ENCODE data around the gene CFAP46. TPM values are rescaled to one million over a fixed set of nuclear protein-coding genes. Genes with fewer than 3 reads are reported as not detected.

The CFAP46 gene
- total RNA-seq, 1 experiment from 2014 or later = 0.21 TPM

DNA sequence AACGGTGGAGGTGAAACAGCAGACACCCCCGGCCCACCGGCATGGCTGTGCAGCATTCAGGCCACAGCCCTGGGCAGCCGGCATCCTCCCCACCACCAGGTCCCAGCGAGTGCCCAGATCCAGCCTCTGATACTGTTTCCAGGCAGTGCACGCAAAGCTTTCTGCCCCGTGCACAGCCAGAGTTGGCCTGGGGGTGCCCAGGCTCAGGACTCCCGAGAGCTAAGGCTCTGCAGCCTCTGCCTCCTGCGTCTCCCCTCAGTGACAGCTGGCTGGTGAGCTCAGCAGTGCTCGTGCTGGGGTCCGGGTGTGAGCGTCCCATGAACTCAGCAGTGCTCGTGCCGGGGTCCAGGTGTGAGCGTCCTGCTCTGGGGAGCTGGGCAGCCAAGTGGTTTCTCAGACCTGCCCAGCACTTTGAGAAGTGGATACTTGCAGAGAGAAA lies 65.4 kb downstream of the CFAP46 start:
- H3K36me3 ChIP-seq = no peaks in the 10 kb centered on the region
- no peak overlapping the region for H3K27ac ChIP-seq
- H3K4me1 ChIP-seq (replicated peaks) = no peaks in the 10 kb centered on the region
- DNase-seq (ENCODE audit: low read depth in 1 of 2, low spot score in 2 of 2) = peak in 1 of 2 experiments; percentile 37
- no peaks in the 10 kb centered on the region for H3K9me3 ChIP-seq (replicated peaks)
- H3K27me3 ChIP-seq (replicated peaks) = peaks cover 44% of the 10 kb centered on the region
- H3K4me3 ChIP-seq = no peak overlapping the region

DNA sequence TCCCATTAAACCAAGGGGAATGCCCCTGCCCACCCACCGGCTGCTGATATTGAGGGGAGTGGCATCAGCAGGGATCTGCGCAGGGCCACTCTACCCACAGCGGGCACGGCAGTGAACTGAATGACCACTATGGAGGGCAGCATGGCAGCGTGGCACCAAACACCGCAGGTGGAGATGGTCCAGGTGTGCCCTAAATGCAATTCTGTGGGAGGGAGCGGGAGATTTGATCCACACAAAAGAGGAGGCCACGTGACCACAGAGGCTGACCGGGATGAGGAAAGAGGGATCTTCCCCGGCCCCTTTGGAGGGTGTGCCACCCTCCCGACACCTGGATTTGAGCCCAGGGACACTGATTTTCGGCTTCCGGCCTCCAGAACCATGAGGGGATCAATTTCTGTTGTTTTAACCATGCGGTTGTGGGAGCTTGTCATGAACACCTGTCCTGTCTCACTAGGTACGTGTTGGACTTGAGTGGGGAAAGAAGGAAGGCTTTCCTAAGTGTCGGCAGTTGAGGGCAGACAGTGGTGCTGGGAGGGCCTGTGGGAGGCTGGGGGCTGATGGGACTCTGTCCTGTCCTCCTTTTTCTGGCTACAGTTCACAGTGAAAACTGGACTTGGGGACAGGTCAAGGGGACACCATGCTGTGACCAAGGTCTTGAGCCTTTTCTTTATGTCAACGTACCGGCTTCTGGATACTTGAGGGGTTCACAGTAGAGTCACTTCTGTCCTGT lies 66.1 kb downstream of the CFAP46 start:
- Histone ChIP-seq H3K27me3 (replicated peaks) (peaks cover 44% of the 10 kb centered on the region), H3K36me3 (no peaks in the 10 kb centered on the region), H3K4me3 (no peak overlapping the region), H3K27ac (no peak overlapping the region), H3K4me1 (replicated peaks) (no peaks in the 10 kb centered on the region), H3K9me3 (replicated peaks) (no peaks in the 10 kb centered on the region)
- peak in 1 of 2 experiments; percentile 39 for DNase-seq (ENCODE audit: low read depth in 1 of 2, low spot score in 2 of 2)

DNA sequence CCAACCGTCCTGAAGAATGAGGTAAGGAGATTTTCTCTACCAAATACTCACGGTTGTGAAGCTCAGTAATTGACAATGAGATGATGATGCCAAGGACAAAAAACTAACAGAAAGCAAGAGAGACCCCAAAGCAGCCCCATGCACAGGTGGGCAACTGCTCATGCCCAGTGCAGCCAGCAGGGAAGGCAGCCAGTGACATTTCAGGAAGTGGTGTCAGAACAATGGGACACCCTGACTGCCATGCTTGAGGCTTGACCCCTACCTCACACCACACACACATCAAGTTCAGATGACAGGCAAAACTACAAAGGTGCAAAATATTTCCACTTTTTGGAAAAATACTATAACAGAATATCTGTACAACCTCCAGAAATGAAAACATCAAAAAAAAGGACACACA lies 66.9 kb downstream of the CFAP46 start:
- Histone ChIP-seq H3K4me1 (replicated peaks) (no peaks in the 10 kb centered on the region), H3K9me3 (replicated peaks) (no peaks in the 10 kb centered on the region), H3K27me3 (replicated peaks) (peaks cover 41% of the 10 kb centered on the region)

DNA sequence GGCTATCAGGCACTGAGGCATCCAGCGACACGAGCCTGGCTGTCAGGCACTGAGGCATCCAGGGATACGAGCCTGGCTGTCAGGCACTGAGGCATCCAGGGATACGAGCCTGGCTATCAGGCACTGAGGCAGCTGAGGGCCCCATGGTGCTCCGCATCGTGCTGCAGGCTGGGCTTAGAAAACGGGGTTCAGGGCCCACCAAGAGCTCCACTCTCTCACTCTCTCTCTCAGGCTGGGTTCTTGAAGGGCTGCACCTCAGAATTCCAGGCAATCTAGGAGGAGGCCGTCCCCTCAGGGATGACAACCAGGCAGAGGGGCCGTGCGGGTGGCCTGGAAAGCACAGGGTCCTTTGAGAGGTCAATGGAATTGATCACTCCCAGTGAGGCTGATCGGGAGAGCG lies 69.0 kb downstream of the CFAP46 start:
- peak in 1 of 2 experiments; percentile 36 for DNase-seq (ENCODE audit: low read depth in 1 of 2, low spot score in 2 of 2)
- no peaks in the 10 kb centered on the region for H3K4me1 ChIP-seq (replicated peaks)
- H3K27ac ChIP-seq = no peak overlapping the region
- peaks cover 28% of the 10 kb centered on the region for H3K27me3 ChIP-seq (replicated peaks)
- H3K9me3 ChIP-seq (replicated peaks) = no peaks in the 10 kb centered on the region
- H3K36me3 ChIP-seq = no peaks in the 10 kb centered on the region
- no peak overlapping the region for H3K4me3 ChIP-seq

More for the DNA sequence above, 66.9 kb downstream of the CFAP46 start:
- Histone ChIP-seq H3K36me3 (no peaks in the 10 kb centered on the region), H3K4me3 (no peak overlapping the region), H3K27ac (no peak overlapping the region)
- DNase-seq (ENCODE audit: low read depth in 1 of 2, low spot score in 2 of 2) = no peak

DNA sequence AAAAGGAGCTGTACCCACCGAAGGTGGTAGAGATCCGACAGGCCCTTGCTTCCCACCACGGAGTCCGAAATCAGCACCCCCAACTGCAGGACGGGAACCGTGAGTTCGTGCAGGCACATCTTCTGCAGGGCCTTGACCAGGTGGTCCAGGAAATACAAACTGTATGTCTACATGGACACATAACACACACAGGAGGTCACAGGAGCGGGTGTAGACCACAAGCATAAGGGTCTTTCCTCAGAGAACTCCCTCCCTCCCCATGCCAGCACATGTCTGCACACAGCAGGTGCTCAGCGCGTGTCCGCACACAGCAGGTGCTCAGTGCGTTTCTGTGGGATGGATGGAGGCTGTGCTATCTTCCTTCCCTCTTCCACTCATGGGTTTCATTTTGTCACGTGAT lies 69.7 kb downstream of the CFAP46 start:
- Histone ChIP-seq H3K4me1 (replicated peaks) (no peaks in the 10 kb centered on the region), H3K4me3 (no peak overlapping the region), H3K9me3 (replicated peaks) (no peaks in the 10 kb centered on the region), H3K36me3 (no peaks in the 10 kb centered on the region), H3K27me3 (replicated peaks) (peaks cover 22% of the 10 kb centered on the region), H3K27ac (no peak overlapping the region)
- DNase-seq (ENCODE audit: low read depth in 1 of 2, low spot score in 2 of 2) = peak in 1 of 2 experiments; percentile 33

DNA sequence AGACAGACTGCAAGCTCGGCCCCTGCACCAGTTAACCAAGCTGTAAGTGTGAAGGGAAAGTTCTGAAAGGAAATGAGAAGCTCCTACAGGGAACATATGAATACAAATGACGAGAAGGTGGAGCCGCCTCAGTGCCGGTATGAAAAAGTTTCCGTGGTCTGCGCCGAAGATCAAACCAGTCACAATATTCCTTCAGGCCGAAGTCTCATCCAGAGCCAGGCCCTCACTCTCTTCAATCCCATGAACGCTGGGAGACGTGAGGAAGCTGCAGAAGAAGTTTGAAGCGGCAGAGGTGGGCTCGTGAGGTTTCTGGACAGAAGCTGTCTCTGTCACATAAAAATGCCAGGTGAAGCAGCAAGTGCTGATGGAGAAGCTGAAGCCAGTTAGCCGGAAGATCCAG lies 71.9 kb downstream of the CFAP46 start:
- Histone ChIP-seq H3K27me3 (replicated peaks) (peaks cover 14% of the 10 kb centered on the region), H3K27ac (no peak overlapping the region), H3K36me3 (no peaks in the 10 kb centered on the region), H3K4me1 (replicated peaks) (no peaks in the 10 kb centered on the region), H3K9me3 (replicated peaks) (no peaks in the 10 kb centered on the region), H3K4me3 (no peak overlapping the region)
- peak in 1 of 2 experiments; percentile 34 for DNase-seq (ENCODE audit: low read depth in 1 of 2, low spot score in 2 of 2)

DNA sequence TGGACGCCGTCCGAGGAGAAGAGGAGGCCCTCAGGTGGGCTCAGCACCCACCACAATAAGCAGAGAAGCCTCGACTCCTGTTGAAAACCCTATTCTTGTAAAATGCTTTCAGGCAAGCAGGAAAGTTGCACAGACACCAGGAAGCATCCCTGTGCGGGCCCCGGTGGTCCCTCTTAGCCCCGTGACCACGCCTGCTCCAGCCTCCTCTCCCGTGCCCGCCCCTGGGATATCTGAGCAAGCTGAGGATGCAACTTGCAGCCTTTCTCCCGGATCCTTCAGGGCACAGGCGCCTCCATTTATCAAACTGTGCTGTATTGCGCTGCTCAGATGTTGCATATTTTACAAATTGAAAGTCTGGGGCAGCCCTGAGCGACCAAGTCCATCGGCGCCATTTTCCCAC lies 72.7 kb downstream of the CFAP46 start:
- H3K9me3 ChIP-seq (replicated peaks) = no peaks in the 10 kb centered on the region
- H3K36me3 ChIP-seq = no peaks in the 10 kb centered on the region
- peaks cover 6% of the 10 kb centered on the region for H3K27me3 ChIP-seq (replicated peaks)
- H3K4me1 ChIP-seq (replicated peaks) = no peaks in the 10 kb centered on the region
- H3K4me3 ChIP-seq = no peak overlapping the region
- DNase-seq (ENCODE audit: low read depth in 1 of 2, low spot score in 2 of 2) = peak in 1 of 2 experiments; percentile 28
- H3K27ac ChIP-seq = no peak overlapping the region

DNA sequence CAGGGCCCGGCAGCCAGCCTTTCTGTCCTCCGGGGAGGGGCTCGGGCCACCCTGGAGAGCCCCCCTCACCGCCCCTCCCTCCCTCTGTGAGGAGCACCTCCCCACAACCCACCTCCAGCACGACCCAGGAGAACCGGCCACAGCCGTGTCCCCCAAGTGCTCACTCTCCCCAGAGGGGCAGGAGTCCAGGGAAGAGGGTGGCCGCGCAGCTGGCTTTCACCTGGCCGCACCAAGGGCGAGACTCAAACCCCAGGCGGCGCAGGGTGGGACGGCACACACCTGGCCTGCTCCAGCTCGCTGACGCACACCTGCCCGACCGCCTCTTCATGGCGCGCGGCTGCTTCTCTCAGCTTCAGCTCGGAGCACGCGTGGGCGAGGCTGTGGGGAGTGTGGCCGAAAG lies 73.4 kb downstream of the CFAP46 start:
- Histone ChIP-seq H3K36me3 (no peaks in the 10 kb centered on the region), H3K4me1 (replicated peaks) (no peaks in the 10 kb centered on the region)

DNA sequence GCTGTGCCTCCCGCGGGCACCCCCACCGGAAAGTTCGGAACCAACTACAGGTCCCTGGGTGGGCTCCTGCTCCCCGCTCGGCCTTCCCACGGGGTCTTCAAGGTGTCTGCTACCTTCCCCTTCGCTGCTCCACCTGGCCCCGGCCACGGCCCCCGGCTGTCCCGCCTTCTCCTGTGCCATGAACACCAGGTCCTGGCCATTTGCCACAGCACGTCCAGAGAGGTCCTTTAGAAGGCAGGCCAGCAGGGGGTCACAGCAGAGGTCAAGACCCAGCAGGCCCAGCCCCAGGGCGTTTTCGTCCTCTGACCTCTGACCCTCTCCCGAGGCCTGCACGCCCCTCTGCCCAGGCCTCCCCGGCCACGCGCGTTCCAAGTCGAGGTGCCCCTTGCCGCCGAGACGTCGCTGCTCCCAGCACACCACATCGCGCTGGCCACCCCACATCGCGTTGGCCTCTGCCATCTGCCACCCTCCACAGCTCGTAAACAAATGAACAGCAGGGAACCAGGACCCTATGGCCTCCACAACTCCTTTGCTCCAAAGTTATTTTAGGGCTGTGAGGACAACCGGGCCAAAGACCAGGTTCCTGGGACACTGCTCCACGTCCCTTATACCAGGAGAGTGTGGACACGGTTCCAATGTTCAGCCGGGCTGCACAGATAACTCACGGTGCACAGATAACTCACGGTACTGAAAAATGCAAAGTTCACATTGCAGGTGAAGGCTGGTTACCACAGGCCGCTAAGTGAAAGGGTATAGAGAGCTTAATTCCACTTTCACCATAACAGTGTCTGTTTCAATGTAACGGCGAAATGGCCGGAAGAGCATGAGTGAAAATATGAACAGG lies 74.3 kb downstream of the CFAP46 start:
- no peak overlapping the region for H3K4me3 ChIP-seq
- H3K4me1 ChIP-seq (replicated peaks) = no peaks in the 10 kb centered on the region
- no peak overlapping the region for H3K27ac ChIP-seq
- H3K9me3 ChIP-seq (replicated peaks) = no peaks in the 10 kb centered on the region
- no peaks in the 10 kb centered on the region for H3K36me3 ChIP-seq
- DNase-seq (ENCODE audit: low read depth in 1 of 2, low spot score in 2 of 2) = no peak
- H3K27me3 ChIP-seq (replicated peaks) = 0 out of 2 replicates have a peak, but pooled peaks cover 2% of the 10 kb centered on the region

More for the DNA sequence above, 73.4 kb downstream of the CFAP46 start:
- H3K27me3 ChIP-seq (replicated peaks) = 0 out of 2 replicates have a peak, but pooled peaks cover 6% of the 10 kb centered on the region
- H3K4me3 ChIP-seq = no peak overlapping the region
- H3K27ac ChIP-seq = no peak overlapping the region
- no peaks in the 10 kb centered on the region for H3K9me3 ChIP-seq (replicated peaks)
- no peak for DNase-seq (ENCODE audit: low read depth in 1 of 2, low spot score in 2 of 2)

DNA sequence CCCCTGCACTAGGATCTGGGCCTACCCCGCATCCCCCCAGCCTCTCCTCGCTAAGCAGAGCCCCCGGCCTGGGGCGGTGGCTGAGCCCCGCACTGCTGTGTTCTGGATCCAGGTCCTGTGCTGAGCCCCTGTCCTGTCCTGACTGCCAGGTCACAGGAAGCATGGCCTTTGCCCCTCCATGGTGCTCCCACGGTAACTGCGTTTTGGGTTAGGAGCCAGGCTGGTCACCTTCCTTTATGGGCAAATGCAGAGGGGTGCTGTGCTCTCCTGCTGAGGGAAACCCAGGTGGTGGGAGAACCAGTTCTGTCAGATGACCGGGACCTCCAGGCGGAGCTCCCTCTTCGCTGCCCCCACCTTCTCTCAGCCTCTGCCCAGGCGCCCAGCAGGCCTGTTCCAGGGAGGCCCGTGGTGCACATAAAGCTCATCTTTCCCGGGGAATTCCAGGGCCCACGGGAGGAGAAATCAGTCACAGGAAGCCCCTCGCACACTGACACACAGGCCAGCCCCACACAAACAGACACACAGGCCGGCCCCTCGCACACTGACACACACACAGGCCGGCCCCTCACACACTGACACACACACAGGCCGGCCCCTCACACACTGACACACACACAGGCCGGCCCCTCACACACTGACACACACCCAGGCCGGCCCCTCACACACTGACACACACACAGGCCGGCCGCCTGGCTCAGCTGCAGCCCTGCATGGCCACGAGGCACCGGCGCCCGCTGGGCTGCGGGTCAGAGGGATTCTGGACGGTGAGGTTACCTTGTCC lies 75.6 kb downstream of the CFAP46 start:
- Histone ChIP-seq H3K4me3 (no peak overlapping the region), H3K27me3 (replicated peaks) (no peaks in the 10 kb centered on the region), H3K27ac (no peak overlapping the region), H3K36me3 (no peaks in the 10 kb centered on the region), H3K9me3 (replicated peaks) (no peaks in the 10 kb centered on the region), H3K4me1 (replicated peaks) (no peaks in the 10 kb centered on the region)
- no peak for DNase-seq (ENCODE audit: low read depth in 1 of 2, low spot score in 2 of 2)

DNA sequence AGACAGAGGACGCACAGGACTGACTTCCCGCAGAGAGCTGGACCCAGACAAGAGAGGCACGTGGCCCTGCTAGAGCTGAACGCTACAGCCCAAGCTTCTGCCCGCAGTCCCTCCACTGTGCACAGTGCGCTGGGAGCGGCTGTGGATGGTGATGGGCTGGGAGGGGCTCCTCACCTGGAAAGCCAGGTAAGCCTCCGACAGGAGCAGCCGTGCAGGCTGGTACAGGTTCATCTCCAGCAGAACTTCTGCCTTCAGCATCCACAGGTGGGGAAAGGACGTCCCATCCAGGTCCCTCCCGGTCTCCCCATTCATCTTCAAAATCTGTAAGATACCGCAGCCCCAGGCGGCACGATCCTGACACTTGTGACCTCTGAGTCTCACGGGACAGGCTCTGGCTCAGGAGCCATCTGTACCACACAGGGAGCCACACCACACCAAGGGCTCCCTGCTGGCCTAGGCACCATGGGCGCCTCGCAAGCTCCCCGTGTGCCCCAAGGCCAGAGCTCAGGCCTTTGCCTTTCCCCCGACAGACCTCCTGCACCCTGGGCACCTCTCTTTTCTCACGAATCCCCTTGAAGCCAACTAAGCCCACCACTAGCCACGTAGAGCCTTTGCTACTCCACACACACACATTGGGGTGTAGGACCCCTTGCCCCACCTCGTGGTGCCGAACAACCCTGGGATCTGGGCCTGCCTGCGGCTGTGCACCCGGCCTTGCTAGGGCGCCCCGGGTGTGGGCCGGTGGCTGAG lies 76.3 kb downstream of the CFAP46 start:
- no peak overlapping the region for H3K27ac ChIP-seq
- no peaks in the 10 kb centered on the region for H3K4me1 ChIP-seq (replicated peaks)
- H3K4me3 ChIP-seq = no peak overlapping the region
- DNase-seq (ENCODE audit: low read depth in 1 of 2, low spot score in 2 of 2) = no peak
- H3K27me3 ChIP-seq (replicated peaks) = no peaks in the 10 kb centered on the region
- no peaks in the 10 kb centered on the region for H3K9me3 ChIP-seq (replicated peaks)
- no peaks in the 10 kb centered on the region for H3K36me3 ChIP-seq

DNA sequence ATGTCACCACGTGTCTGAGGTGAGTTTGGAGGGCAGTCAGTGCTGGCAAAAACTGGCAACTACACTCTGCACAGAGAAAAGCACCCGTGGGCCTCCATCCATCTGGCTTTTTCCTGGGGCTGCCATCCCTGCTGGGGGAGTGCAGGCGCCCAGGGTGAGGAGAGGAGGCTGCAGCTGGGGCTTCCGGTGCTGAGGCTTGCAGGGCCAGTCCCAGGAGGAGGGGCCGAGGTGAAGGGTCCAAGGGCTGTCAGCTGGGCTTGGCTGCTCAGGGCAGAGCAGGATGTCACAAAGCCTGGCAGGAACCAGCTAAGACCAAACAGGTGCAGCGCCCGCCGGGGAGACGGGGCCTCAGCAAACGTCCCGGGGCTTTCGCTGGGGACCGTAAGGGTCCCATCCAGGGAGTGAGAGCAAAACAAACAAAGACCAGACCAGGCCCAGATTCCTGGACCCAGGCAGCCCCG lies 77.2 kb downstream of the CFAP46 start:
- peak in 1 of 2 experiments; percentile 34 for DNase-seq (ENCODE audit: low read depth in 1 of 2, low spot score in 2 of 2)
- no peaks in the 10 kb centered on the region for H3K27me3 ChIP-seq (replicated peaks)
- no peaks in the 10 kb centered on the region for H3K36me3 ChIP-seq
- no peaks in the 10 kb centered on the region for H3K4me1 ChIP-seq (replicated peaks)
- no peaks in the 10 kb centered on the region for H3K9me3 ChIP-seq (replicated peaks)
- H3K27ac ChIP-seq = no peak overlapping the region
- H3K4me3 ChIP-seq = no peak overlapping the region
